Bone marrow (tissue), 2 donors: ENCODE results near the gene IQCC.

ENCODE experiments used
- DNase-seq, 2 donors: peaks; one replicate each; lab custom pipeline; 2025; lab: John Stamatoyannopoulos, UW

IQCC gene

GRCh38 chr1:32195972-32196823 is 9.3 kb upstream of the IQCC start:
- DNase-seq, result no peak

GRCh38 chr1:32197074-32197473 is 8.4 kb upstream of the IQCC start:
- no peak for DNase-seq

- DNase-seq, result no peak
These were observed 7.6 kb upstream of the IQCC start for GRCh38 chr1:32197837-32198236.

GRCh38 chr1:32198237-32199042 is 7.0 kb upstream of the IQCC start:
- no peak for DNase-seq

- no peak for DNase-seq
These were observed 6.3 kb upstream of the IQCC start for GRCh38 chr1:32199043-32199716.

GRCh38 chr1:32199717-32200072 is 5.8 kb upstream of the IQCC start:
- DNase-seq, result no peak

GRCh38 chr1:32200226-32201010 is 5.1 kb upstream of the IQCC start, which contains the start of gene CCDC28B:
Gene CCDC28B, plus strand, starts transcription at chr1:32200595. Its CDS starts 1,341 bp downstream, at chr1:32201936.
- DNase-seq, result peak in 1 of 2 donors; percentile 22

GRCh38 chr1:32201011-32201855 is 4.2 kb upstream of the IQCC start:
- peak in 1 of 2 donors; percentile 69 for DNase-seq

- no peak for DNase-seq
These were observed 519 bp upstream of the IQCC start for GRCh38 chr1:32204943-32205361.

GRCh38 chr1:32208469-32208868 is 3.0 kb downstream of the IQCC start:
- DNase-seq, result no peak

- no peak for DNase-seq
These were observed 3.4 kb downstream of the IQCC start, which contains the start of gene DCDC2B for GRCh38 chr1:32208891-32209328. Gene DCDC2B, plus strand, starts transcription at chr1:32209089. Its CDS starts 5 bp downstream, at chr1:32209094.

GRCh38 chr1:32215629-32216480 is 10.4 kb downstream of the IQCC start:
- DNase-seq, result peak; percentile 14 to 41

GRCh38 chr1:32216566-32216965 is 11.1 kb downstream of the IQCC start:
- no peak for DNase-seq

GRCh38 chr1:32219022-32219421 is 13.6 kb downstream of the IQCC start:
- no peak for DNase-seq

- no peak for DNase-seq
These were observed 15.5 kb downstream of the IQCC start for GRCh38 chr1:32220746-32221580.

GRCh38 chr1:32221581-32221979 is 16.1 kb downstream of the IQCC start:
- no peak for DNase-seq

GRCh38 chr1:32221980-32222755 is 16.7 kb downstream of the IQCC start, which contains the start of the genes EIF3I and TMEM234:
Gene EIF3I, plus strand, starts transcription at chr1:32222407. Its CDS starts 35 bp downstream, at chr1:32222442.
Gene TMEM234, minus strand, starts transcription at chr1:32222353. Its CDS starts 31 bp downstream, at chr1:32222322.
- peak; percentile 81 for DNase-seq

- DNase-seq, result no peak
These were observed 18.2 kb downstream of the IQCC start for GRCh38 chr1:32223683-32224082.
